NCI-H510A (cell line): ENCODE results near the gene UAP1L1.
A peak's percentile ranks its signal among the peaks of the same experiment; 100 is the strongest.

Experiments used
- DNase-seq: peaks from one replicate; lab custom pipeline; 2025; lab: John Stamatoyannopoulos, UW

The UAP1L1 gene

GRCh38 chr9:137099231-137099630 lies 21.9 kb downstream of the UAP1L1 start:
- DNase-seq: no peak

GRCh38 chr9:137103206-137103999 lies 26.1 kb downstream of the UAP1L1 start:
- DNase-seq: no peak

GRCh38 chr9:137105814-137106661 lies 28.7 kb downstream of the UAP1L1 start:
- no peak for DNase-seq

- DNase-seq: no peak
Observed at GRCh38 chr9:137106662-137107250, 29.4 kb downstream of the UAP1L1 start.

GRCh38 chr9:137107312-137107921 lies 30.1 kb downstream of the UAP1L1 start:
- no peak for DNase-seq

GRCh38 chr9:137107982-137108381 lies 30.7 kb downstream of the UAP1L1 start:
- no peak for DNase-seq

GRCh38 chr9:137108608-137109249 lies 31.4 kb downstream of the UAP1L1 start:
- no peak for DNase-seq

GRCh38 chr9:137109250-137110146 lies 32.2 kb downstream of the UAP1L1 start:
- no peak for DNase-seq

GRCh38 chr9:137110147-137110910 lies 33.0 kb downstream of the UAP1L1 start:
- DNase-seq: no peak

- no peak for DNase-seq
Observed at GRCh38 chr9:137110911-137111787, 33.8 kb downstream of the UAP1L1 start.

- no peak for DNase-seq
Observed at GRCh38 chr9:137111788-137112563, 34.7 kb downstream of the UAP1L1 start.

GRCh38 chr9:137112564-137113384 lies 35.5 kb downstream of the UAP1L1 start:
- no peak for DNase-seq

- no peak for DNase-seq
Observed at GRCh38 chr9:137113385-137114159, 36.3 kb downstream of the UAP1L1 start.

- no peak for DNase-seq
Observed at GRCh38 chr9:137114220-137114612, 36.9 kb downstream of the UAP1L1 start.

GRCh38 chr9:137114613-137115393 lies 37.5 kb downstream of the UAP1L1 start, which contains the start of gene DPP7:
DPP7 (minus strand) TSS chr9:137114733; CDS start chr9:137114713, 20 bp downstream.
- peak; percentile 53 for DNase-seq
